Lower lobe of right lung (tissue), 2 donors: ENCODE data around the gene MKKS. TPM values are rescaled to one million over a fixed set of nuclear protein-coding genes. Genes with fewer than 3 reads are reported as not detected.
A peak's percentile ranks its signal among the peaks of the same experiment; 100 is the strongest.

Experiments
- ATAC-seq, 2 donors: fragments of 200-7000 bp; cut with Tn5 transposase; one replicate each; pipeline ENCODE4 v1.9.1; 2020 to 2022; ENCODE audit warnings: mild to moderate bottlenecking in 2 of 2, moderate library complexity in 2 of 2
- DNase-seq: peaks from one replicate; pipeline ENCODE4 v3.0.0-alpha.2; 2020
- H3K27ac ChIP-seq: fragments of 200-600 bp; one replicate; pipeline ENCODE4 v1.8.0; 2022
- H3K27me3 ChIP-seq: fragments of 200-600 bp; one replicate; pipeline ENCODE4 v1.8.0; 2022; ENCODE audit warnings: low read depth
- H3K36me3 ChIP-seq: fragments of 200-600 bp; one replicate; pipeline ENCODE4 v1.8.0; 2022; ENCODE audit warnings: mild to moderate bottlenecking
- H3K4me1 ChIP-seq: fragments of 200-600 bp; one replicate; pipeline ENCODE4 v1.8.0; 2022
- H3K4me3 ChIP-seq: fragments of 200-600 bp; one replicate; pipeline ENCODE4 v1.8.0; 2022; ENCODE audit warnings: mild to moderate bottlenecking
- H3K9me3 ChIP-seq: fragments of 200-600 bp; one replicate; pipeline ENCODE4 v1.8.0; 2022
- CTCF ChIP-seq: fragments of 200-600 bp; IDR thresholded peaks from one replicate; pipeline ENCODE4 v1.8.0; 2022; ENCODE audit warnings: antibody characterized with exemption, mild to moderate bottlenecking
- intact Hi-C: fragments of 100-400 bp; cut with DNase I; formaldehyde crosslinking; loops from one replicate; pipeline ENCODE4 v1.11.0; 2022
- total RNA-seq: library from RNA; stranded (reverse); fragmentation: NEBNext Ultra II Directional; extraction: Animal tissue kit (Norgen Biotek cat#: 25700); gene quantifications from one replicate; pipeline ENCODE4 v1.2.1, GENCODE V29; 2021
- donor health status: DM: no; HTN: yes; CAD: no; lungs with severe emphysema.

Gene MKKS
- total RNA-seq, 1 donor from 2014 or later = 16.8 TPM

- no peak for DNase-seq
- H3K36me3 ChIP-seq = no peaks in the 10 kb centered on the region
- no peak for ATAC-seq
- H3K4me1 ChIP-seq = no peaks in the 10 kb centered on the region
- no peak for TF ChIP-seq CTCF
- H3K4me3 ChIP-seq = no peak overlapping the region
- intact Hi-C loops = no loop called here
- peak overlapping the region; percentile 10 for H3K27ac ChIP-seq
- H3K27me3 ChIP-seq = no peaks in the 10 kb centered on the region
- H3K9me3 ChIP-seq = no peaks in the 10 kb centered on the region
Observed at GRCh38 chr20:10454151-10454750, 20.2 kb upstream of the MKKS start.

GRCh38 chr20:10453241-10453640 is 19.2 kb upstream of the MKKS start:
- DNase-seq (no peak), ATAC-seq (peak; percentile 42 to 74)
- intact Hi-C loops = no loop called here

GRCh38 chr20:10449270-10449669 is 15.2 kb upstream of the MKKS start:
- Histone ChIP-seq H3K27me3 (no peaks in the 10 kb centered on the region), H3K9me3 (no peaks in the 10 kb centered on the region), H3K4me3 (no peak overlapping the region), H3K36me3 (no peaks in the 10 kb centered on the region), H3K4me1 (no peaks in the 10 kb centered on the region), H3K27ac (no peak overlapping the region)
- intact Hi-C loops = no loop called here
- DNase-seq (no peak), ATAC-seq (no peak)
- no peak for TF ChIP-seq CTCF

More at GRCh38 chr20:10453241-10453640, 19.2 kb upstream of the MKKS start:
- Histone ChIP-seq H3K27me3 (no peaks in the 10 kb centered on the region), H3K4me3 (no peak overlapping the region), H3K4me1 (no peaks in the 10 kb centered on the region), H3K36me3 (no peaks in the 10 kb centered on the region), H3K9me3 (no peaks in the 10 kb centered on the region), H3K27ac (no peak overlapping the region)
- no peak for TF ChIP-seq CTCF

- Histone ChIP-seq H3K9me3 (no peaks in the 10 kb centered on the region), H3K27me3 (no peaks in the 10 kb centered on the region), H3K36me3 (no peaks in the 10 kb centered on the region), H3K27ac (no peak overlapping the region), H3K4me3 (no peak overlapping the region), H3K4me1 (no peaks in the 10 kb centered on the region)
- no peak for TF ChIP-seq CTCF
- DNase-seq (no peak), ATAC-seq (peak in 1 of 2 donors; percentile 48)
- intact Hi-C loops = no loop called here
Observed at GRCh38 chr20:10448270-10449156, 14.5 kb upstream of the MKKS start.

GRCh38 chr20:10447028-10447427 is 13.0 kb upstream of the MKKS start:
- no peak overlapping the region for H3K27ac ChIP-seq
- no peaks in the 10 kb centered on the region for H3K36me3 ChIP-seq
- no peaks in the 10 kb centered on the region for H3K9me3 ChIP-seq
- intact Hi-C loops = no loop called here
- TF ChIP-seq CTCF = no peak
- no peak overlapping the region for H3K4me3 ChIP-seq
- no peak for DNase-seq
- peak; percentile 21 to 49 for ATAC-seq
- no peaks in the 10 kb centered on the region for H3K4me1 ChIP-seq
- no peaks in the 10 kb centered on the region for H3K27me3 ChIP-seq
